Measurements from ENCODE around the gene TMEM184B. TPM values are rescaled to one million over a fixed set of nuclear protein-coding genes. Genes with fewer than 3 reads are reported as not detected.

Gene TMEM184B
- total RNA-seq, 4 donors from 2014 or later: 18.7 to 88.4 (median 41.1) TPM

- Histone ChIP-seq H3K4me1 (peaks cover 7 to 31% (median 23%) of the 10 kb centered on the region in 4 donors), H3K9me3 (no peaks in the 10 kb centered on the region), H3K4me3 (no peak overlapping the region), H3K27me3 (no peaks in the 10 kb centered on the region), H3K36me3 (no peaks in the 10 kb centered on the region), H3K27ac (no peak overlapping the region)
- no peak for DNase-seq
- TF ChIP-seq POLR2AphosphoS5 (IDR thresholded peaks at IDR 0.05) (no peak), POLR2A (IDR thresholded peaks at IDR 0.05) (no peak)
- TF ChIP-seq, protein P1, sequence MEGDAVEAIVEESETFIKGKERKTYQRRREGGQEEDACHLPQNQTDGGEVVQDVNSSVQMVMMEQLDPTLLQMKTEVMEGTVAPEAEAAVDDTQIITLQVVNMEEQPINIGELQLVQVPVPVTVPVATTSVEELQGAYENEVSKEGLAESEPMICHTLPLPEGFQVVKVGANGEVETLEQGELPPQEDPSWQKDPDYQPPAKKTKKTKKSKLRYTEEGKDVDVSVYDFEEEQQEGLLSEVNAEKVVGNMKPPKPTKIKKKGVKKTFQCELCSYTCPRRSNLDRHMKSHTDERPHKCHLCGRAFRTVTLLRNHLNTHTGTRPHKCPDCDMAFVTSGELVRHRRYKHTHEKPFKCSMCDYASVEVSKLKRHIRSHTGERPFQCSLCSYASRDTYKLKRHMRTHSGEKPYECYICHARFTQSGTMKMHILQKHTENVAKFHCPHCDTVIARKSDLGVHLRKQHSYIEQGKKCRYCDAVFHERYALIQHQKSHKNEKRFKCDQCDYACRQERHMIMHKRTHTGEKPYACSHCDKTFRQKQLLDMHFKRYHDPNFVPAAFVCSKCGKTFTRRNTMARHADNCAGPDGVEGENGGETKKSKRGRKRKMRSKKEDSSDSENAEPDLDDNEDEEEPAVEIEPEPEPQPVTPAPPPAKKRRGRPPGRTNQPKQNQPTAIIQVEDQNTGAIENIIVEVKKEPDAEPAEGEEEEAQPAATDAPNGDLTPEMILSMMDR (IDR thresholded peaks at IDR 0.05): no peak
- 60 to 83% methylated on average over 1 to 10 of the region's 10 CpGs for WGBS, 2 donors (ENCODE audit: low coverage in 1 of 2)
- intact Hi-C loops (cut with DNase I; ENCODE audit: low total_unique reads) (loop anchor here (10.0 kb wide), 1 partner anchor 75 kb away; the partner anchor contains the start of gene TMEM184B), in situ Hi-C loops (cut with MboI; ENCODE audit: low pct_ligation_motif_present in 1 of 4, low pct_unique_long_range_greater_than_20kb in 1 of 4, low sequenced_read_pairs in 3 of 4) (no loop called here)
Measured at GRCh38 chr22:38199826-38200559, 72.8 kb downstream of the TMEM184B start.

GRCh38 chr22:38196791-38197419 lies 75.9 kb downstream of the TMEM184B start:
- Histone ChIP-seq H3K36me3 (no peaks in the 10 kb centered on the region), H3K4me3 (no peak overlapping the region), H3K9me3 (no peaks in the 10 kb centered on the region), H3K4me1 (peaks cover 0 to 29% (median 8%) of the 10 kb centered on the region in 4 donors), H3K27ac (no peak overlapping the region), H3K27me3 (no peaks in the 10 kb centered on the region)
- no peak for TF ChIP-seq POLR2AphosphoS5 (IDR thresholded peaks at IDR 0.05)
- TF ChIP-seq, protein P1 (IDR thresholded peaks at IDR 0.05): no peak
- TF ChIP-seq POLR2A (IDR thresholded peaks at IDR 0.05): no peak
- intact Hi-C loops (cut with DNase I; ENCODE audit: low total_unique reads): no loop called here
- DNase-seq: peak; percentile 62
- WGBS, 2 donors (ENCODE audit: low coverage in 1 of 2): 35 to 50% methylated on average over 6 to 19 of the region's 19 CpGs
- in situ Hi-C loops (cut with MboI; ENCODE audit: low pct_ligation_motif_present in 1 of 4, low pct_unique_long_range_greater_than_20kb in 1 of 4, low sequenced_read_pairs in 3 of 4): no loop called here

DNA sequence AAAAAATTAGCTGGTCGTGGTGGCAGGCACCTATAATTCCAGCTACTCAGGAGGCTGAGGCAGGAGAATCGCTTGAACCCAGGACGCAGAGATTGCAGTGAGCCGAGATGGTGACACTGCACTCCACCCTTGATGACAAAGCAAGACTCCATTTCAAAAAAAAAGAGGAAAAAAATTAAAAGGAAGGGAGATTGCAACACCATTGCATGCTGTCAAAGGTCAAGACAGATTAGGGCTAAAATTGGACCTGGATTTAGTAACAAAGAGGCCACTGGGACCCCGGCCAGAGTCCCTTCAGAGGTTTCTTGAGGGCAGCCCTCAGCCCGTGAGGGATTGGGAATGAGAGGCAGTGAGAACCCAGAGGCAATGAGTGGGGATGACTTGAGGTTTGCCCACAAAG lies 79.2 kb downstream of the TMEM184B start:
- H3K4me3 ChIP-seq: no peak overlapping the region
- in situ Hi-C loops (cut with MboI; ENCODE audit: low pct_ligation_motif_present in 1 of 4, low pct_unique_long_range_greater_than_20kb in 1 of 4, low sequenced_read_pairs in 3 of 4): no loop called here
- H3K36me3 ChIP-seq: no peaks in the 10 kb centered on the region
- H3K27ac ChIP-seq: no peak overlapping the region
- intact Hi-C loops (cut with DNase I; ENCODE audit: low total_unique reads): no loop called here
- H3K9me3 ChIP-seq: no peaks in the 10 kb centered on the region
- no peak for TF ChIP-seq EP300 (IDR thresholded peaks at IDR 0.05; ENCODE audit: low read depth)
- TF ChIP-seq, protein P1 (IDR thresholded peaks at IDR 0.05): no peak
- no peaks in the 10 kb centered on the region for H3K27me3 ChIP-seq
- DNase-seq: no peak
- 69 to 71% methylated on average over 6 of the region's 6 CpGs for WGBS, 2 donors (ENCODE audit: low coverage in 1 of 2)
- H3K4me1 ChIP-seq: peaks cover 0 to 25% (median 6%) of the 10 kb centered on the region in 4 donors

DNA sequence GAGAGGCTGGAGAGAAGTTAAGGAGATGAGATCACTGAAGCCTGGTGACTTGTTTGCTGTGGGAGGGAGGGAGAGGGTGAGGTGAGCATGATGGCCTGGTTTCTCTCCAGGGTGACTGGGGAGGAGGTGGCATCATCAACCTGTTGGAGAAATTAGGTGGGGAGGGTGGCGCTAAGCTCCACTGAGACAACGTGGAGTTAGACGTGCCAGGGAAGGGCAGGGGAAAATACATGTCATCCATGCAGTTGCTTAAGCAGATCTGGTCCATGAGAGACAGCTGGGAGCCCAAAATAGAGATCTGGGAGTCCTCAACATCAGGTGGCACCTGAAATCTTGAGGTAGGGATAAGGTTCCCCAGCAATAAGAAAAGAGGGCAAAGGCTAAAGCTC lies 80.3 kb downstream of the TMEM184B start:
- Histone ChIP-seq H3K4me1 (peaks cover 0 to 31% (median 11%) of the 10 kb centered on the region in 4 donors), H3K9me3 (no peaks in the 10 kb centered on the region), H3K4me3 (no peak overlapping the region), H3K27me3 (no peaks in the 10 kb centered on the region), H3K36me3 (no peaks in the 10 kb centered on the region), H3K27ac (no peak overlapping the region)
- WGBS, 2 donors (ENCODE audit: low coverage in 1 of 2): 78 to 79% methylated on average over 3 of the region's 3 CpGs
- intact Hi-C loops (cut with DNase I; ENCODE audit: low total_unique reads) (no loop called here), in situ Hi-C loops (cut with MboI; ENCODE audit: low pct_ligation_motif_present in 1 of 4, low pct_unique_long_range_greater_than_20kb in 1 of 4, low sequenced_read_pairs in 3 of 4) (no loop called here)
- TF ChIP-seq, protein P1 (IDR thresholded peaks at IDR 0.05): no peak
- TF ChIP-seq POLR2AphosphoS5 (IDR thresholded peaks at IDR 0.05) (no peak), POLR2A (IDR thresholded peaks at IDR 0.05) (no peak), EP300 (IDR thresholded peaks at IDR 0.05; ENCODE audit: low read depth) (no peak)
- DNase-seq: no peak
